Measurements from ENCODE around the gene HLA-DOB.

The HLA-DOB gene

GRCh38 chr6:32840604-32841246, 23.9 kb upstream of the HLA-DOB start:
- peaks cover 3% of the 10 kb centered on the region for H3K9me3 Mint-ChIP-seq
- H3K4me3 Mint-ChIP-seq, result no peak overlapping the region
- no peaks in the 10 kb centered on the region for H3K36me3 Mint-ChIP-seq (ENCODE audit: low read depth)
- H3K27me3 Mint-ChIP-seq (ENCODE audit: low read depth, poor library complexity), result peaks cover 93% of the 10 kb centered on the region
- TF ChIP-seq, protein P1, sequence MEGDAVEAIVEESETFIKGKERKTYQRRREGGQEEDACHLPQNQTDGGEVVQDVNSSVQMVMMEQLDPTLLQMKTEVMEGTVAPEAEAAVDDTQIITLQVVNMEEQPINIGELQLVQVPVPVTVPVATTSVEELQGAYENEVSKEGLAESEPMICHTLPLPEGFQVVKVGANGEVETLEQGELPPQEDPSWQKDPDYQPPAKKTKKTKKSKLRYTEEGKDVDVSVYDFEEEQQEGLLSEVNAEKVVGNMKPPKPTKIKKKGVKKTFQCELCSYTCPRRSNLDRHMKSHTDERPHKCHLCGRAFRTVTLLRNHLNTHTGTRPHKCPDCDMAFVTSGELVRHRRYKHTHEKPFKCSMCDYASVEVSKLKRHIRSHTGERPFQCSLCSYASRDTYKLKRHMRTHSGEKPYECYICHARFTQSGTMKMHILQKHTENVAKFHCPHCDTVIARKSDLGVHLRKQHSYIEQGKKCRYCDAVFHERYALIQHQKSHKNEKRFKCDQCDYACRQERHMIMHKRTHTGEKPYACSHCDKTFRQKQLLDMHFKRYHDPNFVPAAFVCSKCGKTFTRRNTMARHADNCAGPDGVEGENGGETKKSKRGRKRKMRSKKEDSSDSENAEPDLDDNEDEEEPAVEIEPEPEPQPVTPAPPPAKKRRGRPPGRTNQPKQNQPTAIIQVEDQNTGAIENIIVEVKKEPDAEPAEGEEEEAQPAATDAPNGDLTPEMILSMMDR (IDR thresholded peaks at IDR 0.05), result no peak
- DNase-seq, result no peak
- H3K27ac Mint-ChIP-seq, result no peak overlapping the region
- peaks cover 26% of the 10 kb centered on the region for H3K4me1 Mint-ChIP-seq

GRCh38 chr6:32839356-32839755, 22.6 kb upstream of the HLA-DOB start:
- H3K4me3 Mint-ChIP-seq, result no peak overlapping the region
- TF ChIP-seq, protein P1 (IDR thresholded peaks at IDR 0.05), result no peak
- peaks cover 93% of the 10 kb centered on the region for H3K27me3 Mint-ChIP-seq (ENCODE audit: low read depth, poor library complexity)
- H3K9me3 Mint-ChIP-seq, result peaks cover 3% of the 10 kb centered on the region
- peaks cover 21% of the 10 kb centered on the region for H3K4me1 Mint-ChIP-seq
- no peak overlapping the region for H3K27ac Mint-ChIP-seq
- DNase-seq, result no peak
- H3K36me3 Mint-ChIP-seq (ENCODE audit: low read depth), result no peaks in the 10 kb centered on the region

- Mint-ChIP-seq H3K27ac (no peak within 1 kb of the TSS), H3K9me3 (peaks cover 3% of the 10 kb centered on the region), H3K4me1 (peaks cover 12% of the 10 kb centered on the region), H3K4me3 (peak within 1 kb of the TSS; percentile 85), H3K27me3 (ENCODE audit: low read depth, poor library complexity) (peaks cover 93% of the 10 kb centered on the region), H3K36me3 (ENCODE audit: low read depth) (no peaks in the 10 kb centered on the region)
- TF ChIP-seq, protein P1 (IDR thresholded peaks at IDR 0.05), result peak; percentile 93
- DNase-seq, result peak; percentile 99
These were observed 21.5 kb upstream of the HLA-DOB start, which contains the start of gene TAP2 for GRCh38 chr6:32838114-32838958. TSS of gene TAP2 (minus strand) at chr6:32838739. CDS start at chr6:32838233, 506 bp downstream.

DNA sequence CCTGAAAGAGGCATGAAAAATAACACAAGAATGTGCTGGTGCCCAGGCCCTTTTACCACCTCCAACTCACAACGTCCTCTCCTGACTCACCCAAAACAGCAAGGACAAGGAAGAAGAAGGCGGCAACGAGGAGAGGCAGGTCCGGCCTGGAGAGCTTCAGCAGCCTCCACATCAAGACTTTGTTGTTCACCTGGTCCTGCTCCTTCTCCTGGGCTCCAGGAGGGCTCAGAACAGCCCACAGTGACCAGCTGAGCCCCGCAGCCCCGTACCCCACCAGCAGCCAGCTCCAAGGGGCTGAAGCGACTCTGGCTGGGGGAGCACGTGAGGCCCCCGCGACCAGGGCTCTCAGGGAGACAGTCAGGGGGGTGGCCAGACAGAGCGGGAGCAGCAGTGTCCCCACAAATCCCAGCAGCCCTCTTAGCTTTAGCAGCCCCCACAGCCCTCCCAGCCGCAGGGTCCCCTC, 20.9 kb upstream of the HLA-DOB start:
- peaks cover 12% of the 10 kb centered on the region for H3K4me1 Mint-ChIP-seq
- no peak overlapping the region for H3K27ac Mint-ChIP-seq
- H3K27me3 Mint-ChIP-seq (ENCODE audit: low read depth, poor library complexity), result peaks cover 93% of the 10 kb centered on the region
- TF ChIP-seq, protein P1 (IDR thresholded peaks at IDR 0.05), result no peak
- no peaks in the 10 kb centered on the region for H3K36me3 Mint-ChIP-seq (ENCODE audit: low read depth)
- no peak for DNase-seq
- H3K4me3 Mint-ChIP-seq, result peak overlapping the region; percentile 85
- peaks cover 3% of the 10 kb centered on the region for H3K9me3 Mint-ChIP-seq

DNA sequence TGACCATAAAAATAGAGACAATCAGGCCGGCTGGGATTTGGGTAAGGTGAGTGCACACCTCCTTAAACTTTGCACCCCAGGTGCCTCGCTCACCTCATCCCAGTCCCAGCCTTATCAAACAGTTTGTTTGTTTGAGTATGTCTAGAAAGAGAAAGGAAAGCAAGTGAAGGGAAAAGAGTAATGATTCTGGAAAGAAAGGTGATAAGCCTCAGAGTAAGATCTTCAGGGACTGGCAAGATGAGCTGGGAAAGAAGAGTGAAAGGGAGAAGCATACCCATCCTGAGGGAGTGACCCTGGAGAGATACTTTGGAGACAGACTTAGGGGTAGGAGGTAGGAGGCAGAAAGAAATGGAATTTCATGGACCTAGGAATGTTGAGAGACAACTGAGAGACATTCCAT, 20.1 kb upstream of the HLA-DOB start:
- peak overlapping the region; percentile 85 for H3K4me3 Mint-ChIP-seq
- no peak overlapping the region for H3K27ac Mint-ChIP-seq
- H3K27me3 Mint-ChIP-seq (ENCODE audit: low read depth, poor library complexity), result peaks cover 93% of the 10 kb centered on the region

More for the DNA sequence above, 20.1 kb upstream of the HLA-DOB start:
- H3K4me1 Mint-ChIP-seq, result peaks cover 12% of the 10 kb centered on the region
- H3K9me3 Mint-ChIP-seq, result peaks cover 3% of the 10 kb centered on the region
- DNase-seq, result no peak
- TF ChIP-seq, protein P1 (IDR thresholded peaks at IDR 0.05), result no peak
- no peaks in the 10 kb centered on the region for H3K36me3 Mint-ChIP-seq (ENCODE audit: low read depth)
